GM18498 (cell line): Measurements from ENCODE around the gene MRPL30.
"Not testable (repeated sequence)": the region's sequence is repeated elsewhere in the genome, so short reads cannot be mapped to it uniquely, and the experiment has no call there.

Source experiments
- ATAC-seq: cut with Tn5 transposase; IDR thresholded peaks from one replicate; pipeline ENCODE4 v1.9.1; 2021; ENCODE audit warnings: mild to moderate bottlenecking, moderate library complexity; ENCODE audit not compliant: unreplicated experiment

Gene MRPL30

DNA sequence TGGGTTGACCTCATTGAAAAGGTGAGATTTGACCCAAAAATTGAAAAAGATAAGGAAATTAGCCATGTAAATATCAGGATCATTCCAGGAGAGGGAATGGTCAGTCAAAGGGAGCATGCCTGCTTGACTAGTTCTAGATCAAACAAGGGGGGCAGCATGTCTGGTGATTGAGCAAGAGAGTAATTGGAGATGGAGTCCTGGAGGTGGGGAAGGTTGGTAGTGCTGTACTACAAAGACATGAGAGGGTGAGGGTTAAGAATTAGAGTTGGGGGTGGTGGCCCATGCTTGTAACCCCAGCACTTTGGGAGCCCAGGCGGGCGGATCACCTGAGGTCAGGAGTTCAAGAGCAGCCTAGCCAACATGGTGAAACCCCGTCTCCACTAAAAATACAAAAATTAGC is 2.0 kb downstream of the MRPL30 start:
- ATAC-seq: no peak

DNA sequence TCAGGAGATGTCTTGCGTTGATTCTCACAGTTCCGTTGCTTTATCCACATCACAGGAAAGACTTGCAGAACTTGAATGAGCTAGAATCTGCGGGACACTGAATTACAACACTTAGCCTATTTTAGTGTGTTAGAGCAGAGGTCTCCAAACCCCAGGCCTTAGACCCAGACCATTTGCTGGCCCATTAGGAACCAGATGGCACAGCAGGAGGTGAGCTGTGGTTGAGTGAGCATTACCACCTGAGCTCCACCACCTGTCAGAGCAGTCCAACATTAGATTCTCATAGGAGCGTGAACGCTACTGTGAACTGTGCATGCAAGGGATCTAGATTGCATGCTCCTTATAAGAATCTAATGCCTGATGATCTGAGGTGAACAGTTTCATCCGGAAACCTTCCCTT is 3.8 kb downstream of the MRPL30 start:
- ATAC-seq: no peak

GRCh38 chr2:99187011-99187410 is 6.0 kb downstream of the MRPL30 start:
- ATAC-seq: no peak

DNA sequence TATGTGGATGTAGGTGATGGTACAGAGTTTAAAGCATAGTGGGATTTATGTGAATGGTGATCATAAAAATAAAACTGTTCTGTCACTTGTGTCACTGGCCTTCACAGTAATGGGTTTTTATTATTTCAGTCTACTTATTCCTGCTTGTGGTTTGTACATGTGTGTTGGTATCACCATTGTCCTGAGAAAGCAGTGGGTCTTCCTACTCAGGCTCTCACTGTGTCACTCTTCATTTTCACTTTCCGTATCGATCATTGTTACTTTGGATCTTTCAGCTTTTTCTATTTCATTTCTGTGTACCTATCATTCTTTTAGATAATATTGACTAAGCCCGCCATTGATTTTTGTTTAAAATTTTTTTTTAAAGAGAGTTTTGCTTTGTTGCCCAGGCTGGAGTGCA is 7.4 kb downstream of the MRPL30 start:
- no peak for ATAC-seq

DNA sequence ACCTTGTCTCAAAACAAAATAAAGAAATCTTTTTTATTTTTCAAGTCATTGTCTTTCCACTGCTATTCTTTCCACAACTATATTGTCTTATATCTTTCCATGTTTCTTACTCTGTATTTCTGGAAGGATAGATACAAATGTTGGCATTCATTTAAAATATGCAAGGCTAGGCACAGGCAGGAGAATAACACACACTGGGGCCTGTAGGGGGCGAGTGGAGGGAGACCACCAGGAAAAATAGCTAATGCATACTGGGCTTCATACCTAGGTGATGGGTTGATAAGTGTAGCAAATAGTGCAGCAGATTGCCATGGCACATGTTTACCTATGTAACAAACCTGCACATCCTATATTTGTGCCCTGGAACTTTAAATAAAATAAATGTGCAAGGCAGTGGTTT is 9.6 kb downstream of the MRPL30 start:
- no peak for ATAC-seq

DNA sequence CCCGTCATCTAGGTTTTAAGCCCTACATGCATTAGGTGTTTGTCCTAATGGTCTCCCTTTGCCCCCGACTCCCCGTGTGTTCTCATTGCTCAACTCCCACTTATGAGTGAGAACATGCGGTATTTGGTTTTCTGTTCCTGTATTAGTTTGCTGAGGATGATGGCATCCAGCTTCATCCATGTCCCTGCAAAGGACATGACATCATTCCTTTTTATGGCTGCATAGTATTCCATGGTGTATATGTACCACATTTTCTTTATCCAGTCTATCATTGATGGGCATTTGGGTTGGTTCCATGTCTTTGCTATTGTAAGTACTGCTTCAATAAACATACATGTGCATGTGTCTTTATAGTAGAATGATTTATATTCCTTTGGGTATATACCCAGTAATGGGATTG is 11.4 kb downstream of the MRPL30 start:
- ATAC-seq: not testable (repeated sequence)

DNA sequence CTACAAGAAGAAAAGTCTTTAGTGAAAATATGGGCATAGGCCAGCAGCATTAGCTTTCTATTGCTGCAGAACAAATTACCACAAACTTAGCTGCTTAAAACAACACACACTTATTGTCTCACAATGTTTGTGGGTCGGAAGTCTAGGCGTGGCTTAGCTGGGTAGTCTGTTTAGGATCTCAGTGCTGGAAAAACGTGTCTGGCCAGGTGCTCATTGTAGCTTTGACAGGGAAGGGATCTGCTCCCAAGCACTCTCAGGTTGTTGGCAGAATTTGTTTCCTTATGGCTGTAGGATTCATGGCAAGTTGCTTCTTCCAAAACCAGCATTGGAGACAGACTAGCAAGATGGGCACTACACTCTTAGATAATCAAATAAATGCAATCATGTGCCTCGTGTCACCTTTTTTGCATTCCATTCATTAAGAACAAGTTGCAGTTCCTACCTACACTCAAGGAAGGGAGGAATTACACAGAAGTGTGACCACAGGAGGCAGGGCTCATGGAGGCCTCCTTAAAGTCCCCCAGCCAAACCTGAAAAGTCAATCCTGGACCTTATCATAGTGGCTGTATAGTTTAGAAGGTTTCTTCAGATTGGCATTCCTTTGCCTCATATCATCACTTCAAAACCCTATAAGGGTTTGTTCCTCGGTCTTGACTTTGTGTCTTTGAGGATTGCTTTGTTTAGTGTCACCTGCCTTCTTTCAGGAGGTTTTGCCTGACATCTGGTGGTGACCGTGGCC is 17.3 kb downstream of the MRPL30 start:
- ATAC-seq: no peak

DNA sequence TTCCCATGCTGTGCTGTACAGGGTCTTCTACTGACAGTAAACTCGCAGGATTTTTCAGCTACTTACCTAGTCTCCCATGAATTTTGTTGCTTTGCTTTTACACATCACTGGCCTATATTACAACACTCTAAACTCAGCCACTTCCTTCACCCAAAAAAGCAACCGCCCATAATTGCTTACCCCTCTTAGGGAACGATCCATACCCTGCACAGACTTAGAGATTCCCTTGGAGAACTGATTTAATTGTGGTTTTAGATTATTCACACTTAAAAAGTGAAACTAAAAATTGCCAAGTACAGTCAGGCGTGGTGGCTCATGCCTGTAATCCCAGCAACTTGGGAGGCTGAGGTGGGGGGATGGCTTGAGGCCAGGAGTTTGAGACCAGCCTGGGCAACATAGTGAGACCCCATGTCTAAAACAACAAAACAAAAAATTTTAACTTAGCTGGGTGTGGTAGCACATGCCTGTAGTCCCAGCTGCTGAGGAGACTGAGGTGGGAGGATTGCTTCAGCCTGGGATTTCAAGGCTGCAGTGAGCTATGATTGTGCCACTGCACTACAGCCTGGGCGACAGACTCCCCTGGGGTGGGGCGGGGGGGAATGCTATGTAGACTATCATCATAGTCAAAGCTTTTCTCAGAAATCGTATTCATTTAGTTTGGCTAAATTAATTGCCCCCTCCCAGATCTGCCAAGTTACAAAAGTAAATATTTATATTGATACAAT is 19.3 kb downstream of the MRPL30 start:
- ATAC-seq: no peak

- ATAC-seq: no peak
Measured at GRCh38 chr2:99201959-99202678, 21.1 kb downstream of the MRPL30 start.

DNA sequence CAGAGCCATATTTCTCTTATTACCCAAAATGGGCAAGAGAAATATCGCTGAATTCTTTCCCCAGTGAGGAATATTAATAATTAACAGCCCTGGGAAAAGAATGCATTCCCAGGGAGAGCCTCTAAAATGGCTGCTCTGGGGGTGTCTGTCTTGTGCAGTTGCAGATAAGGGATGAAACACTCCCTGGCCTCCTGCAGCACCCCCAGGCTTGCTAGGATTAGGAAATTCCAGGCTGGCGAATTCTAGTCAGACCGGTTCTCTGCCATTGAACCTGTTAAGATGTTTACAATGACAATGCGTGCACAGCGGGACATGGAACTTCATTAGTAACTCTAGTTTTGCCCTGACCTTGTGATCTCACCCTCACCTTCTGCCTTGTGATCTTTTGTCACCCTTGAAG is 24.5 kb downstream of the MRPL30 start:
- ATAC-seq: no peak

DNA sequence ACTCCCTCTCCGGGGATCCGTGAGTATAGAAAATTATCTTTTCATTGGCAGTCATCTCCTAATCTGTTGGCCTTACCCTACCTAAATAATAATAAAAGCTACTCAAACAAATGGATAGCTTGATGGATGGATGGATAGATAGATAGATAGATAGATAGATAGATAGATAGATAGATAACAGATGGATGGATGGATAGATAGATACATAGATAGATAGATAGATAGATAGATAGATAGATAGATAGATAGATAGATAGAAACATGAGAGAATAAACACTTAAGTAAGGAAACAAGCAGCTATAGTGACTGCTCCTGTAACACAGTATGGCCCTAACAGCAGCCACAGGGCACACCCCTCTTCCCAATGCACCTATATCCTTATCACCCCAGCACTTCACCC is 35.1 kb downstream of the MRPL30 start:
- no peak for ATAC-seq

- no peak for ATAC-seq
Measured at GRCh38 chr2:99217929-99218501, 37.0 kb downstream of the MRPL30 start.

- not testable (repeated sequence) for ATAC-seq
Measured at GRCh38 chr2:99233177-99233576, 52.2 kb downstream of the MRPL30 start.

GRCh38 chr2:99238599-99238998 is 57.6 kb downstream of the MRPL30 start:
- no peak for ATAC-seq

- ATAC-seq: no peak
Measured at GRCh38 chr2:99240431-99240830, 59.4 kb downstream of the MRPL30 start.

GRCh38 chr2:99242151-99242550 is 61.2 kb downstream of the MRPL30 start:
- no peak for ATAC-seq
